ENCODE data around the gene SF3B2. TPM values are rescaled to one million over a fixed set of nuclear protein-coding genes. Genes with fewer than 3 reads are reported as not detected.
A peak's percentile ranks its signal among the peaks of the same experiment; 100 is the strongest.

SF3B2 gene
- total and polyA plus RNA-seq, 9 of the 15 experiments (the other 6 are each of a cell fraction or from before 2014, with no cell fraction given) = 58.3 to 248 (median 157) TPM

DNA sequence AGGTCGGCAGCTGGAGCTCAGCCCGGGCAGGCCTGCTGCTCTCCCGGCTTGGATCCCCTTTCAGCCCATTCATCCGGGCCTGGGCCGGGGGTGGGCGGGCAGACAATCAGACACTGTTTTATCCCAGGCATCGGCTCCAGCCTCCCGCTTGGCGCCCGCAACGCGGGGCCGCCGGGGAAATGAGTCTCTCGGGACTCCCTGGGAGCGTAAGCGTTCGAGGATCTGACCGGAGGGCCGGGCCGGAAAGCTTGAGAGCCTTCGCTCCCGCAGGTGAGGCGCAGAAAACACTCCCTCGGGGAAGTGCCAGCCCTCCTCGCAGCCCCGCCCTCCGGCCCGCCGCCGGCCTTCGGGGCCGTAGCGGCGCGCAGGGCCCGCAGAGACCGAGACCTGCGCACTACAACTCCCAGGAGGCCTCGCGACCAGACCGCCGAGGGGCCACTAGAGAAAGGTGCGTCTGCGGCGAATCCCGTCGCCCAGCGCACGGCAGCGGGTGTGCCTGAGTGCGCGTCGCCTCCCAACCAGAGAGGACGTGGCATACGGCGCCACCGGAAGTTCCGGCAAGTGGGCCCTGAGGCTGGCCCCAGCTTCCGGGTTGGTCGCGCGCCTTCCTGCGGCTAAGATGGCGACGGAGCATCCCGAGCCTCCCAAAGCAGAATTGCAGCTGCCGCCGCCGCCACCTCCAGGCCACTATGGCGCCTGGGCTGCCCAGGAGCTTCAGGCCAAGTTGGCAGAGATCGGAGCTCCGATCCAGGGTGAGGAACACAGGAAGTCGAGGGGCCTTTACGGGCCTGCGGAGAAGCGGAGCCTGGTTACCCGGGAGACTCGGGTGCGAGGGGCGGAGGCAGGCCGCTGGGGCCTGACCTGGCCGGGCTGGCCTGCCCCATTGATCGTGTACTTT lies at the start of gene SF3B2 (continued):
- TF ChIP-seq, protein P1, sequence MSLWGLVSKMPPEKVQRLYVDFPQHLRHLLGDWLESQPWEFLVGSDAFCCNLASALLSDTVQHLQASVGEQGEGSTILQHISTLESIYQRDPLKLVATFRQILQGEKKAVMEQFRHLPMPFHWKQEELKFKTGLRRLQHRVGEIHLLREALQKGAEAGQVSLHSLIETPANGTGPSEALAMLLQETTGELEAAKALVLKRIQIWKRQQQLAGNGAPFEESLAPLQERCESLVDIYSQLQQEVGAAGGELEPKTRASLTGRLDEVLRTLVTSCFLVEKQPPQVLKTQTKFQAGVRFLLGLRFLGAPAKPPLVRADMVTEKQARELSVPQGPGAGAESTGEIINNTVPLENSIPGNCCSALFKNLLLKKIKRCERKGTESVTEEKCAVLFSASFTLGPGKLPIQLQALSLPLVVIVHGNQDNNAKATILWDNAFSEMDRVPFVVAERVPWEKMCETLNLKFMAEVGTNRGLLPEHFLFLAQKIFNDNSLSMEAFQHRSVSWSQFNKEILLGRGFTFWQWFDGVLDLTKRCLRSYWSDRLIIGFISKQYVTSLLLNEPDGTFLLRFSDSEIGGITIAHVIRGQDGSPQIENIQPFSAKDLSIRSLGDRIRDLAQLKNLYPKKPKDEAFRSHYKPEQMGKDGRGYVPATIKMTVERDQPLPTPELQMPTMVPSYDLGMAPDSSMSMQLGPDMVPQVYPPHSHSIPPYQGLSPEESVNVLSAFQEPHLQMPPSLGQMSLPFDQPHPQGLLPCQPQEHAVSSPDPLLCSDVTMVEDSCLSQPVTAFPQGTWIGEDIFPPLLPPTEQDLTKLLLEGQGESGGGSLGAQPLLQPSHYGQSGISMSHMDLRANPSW (CRISPR knock-in tag; IDR thresholded peaks at IDR 0.05) = 0 out of 2 replicates have a peak, but pooled peaks have one; percentile 17
- no peak for TF ChIP-seq RUNX1 (IDR thresholded peaks at IDR 0.05; ENCODE audit: low read depth)
- TF ChIP-seq ARID2 (IDR thresholded peaks at IDR 0.05) = no peak
- TF ChIP-seq CBX5 (IDR thresholded peaks at IDR 0.05; ENCODE audit: borderline replicate concordance, low read depth) = no peak
- TF ChIP-seq, protein P2, sequence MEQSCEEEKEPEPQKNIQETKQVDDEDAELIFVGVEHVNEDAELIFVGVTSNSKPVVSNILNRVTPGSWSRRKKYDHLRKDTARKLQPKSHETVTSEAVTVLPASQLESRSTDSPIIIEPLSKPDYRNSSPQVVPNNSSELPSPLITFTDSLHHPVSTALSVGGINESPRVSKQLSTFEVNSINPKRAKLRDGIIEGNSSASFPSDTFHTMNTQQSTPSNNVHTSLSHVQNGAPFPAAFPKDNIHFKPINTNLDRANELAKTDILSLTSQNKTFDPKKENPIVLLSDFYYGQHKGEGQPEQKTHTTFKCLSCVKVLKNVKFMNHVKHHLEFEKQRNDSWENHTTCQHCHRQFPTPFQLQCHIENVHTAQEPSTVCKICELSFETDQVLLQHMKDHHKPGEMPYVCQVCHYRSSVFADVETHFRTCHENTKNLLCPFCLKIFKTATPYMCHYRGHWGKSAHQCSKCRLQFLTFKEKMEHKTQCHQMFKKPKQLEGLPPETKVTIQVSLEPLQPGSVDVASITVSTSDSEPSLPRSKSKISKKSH (CRISPR knock-in tag; IDR thresholded peaks at IDR 0.05) = no peak
- no peak for TF ChIP-seq ZFP30 (CRISPR knock-in tag; IDR thresholded peaks at IDR 0.05; ENCODE audit: borderline replicate concordance)
- TF ChIP-seq U2AF2 (optimal IDR thresholded peaks at IDR 0.05; ENCODE audit: low read depth, low read length) = no peak
- TF ChIP-seq XRCC4 (IDR thresholded peaks at IDR 0.05; ENCODE audit: extremely low read depth, insufficient read depth, insufficient read length) = no peak
- TF ChIP-seq SREBF2 (CRISPR knock-in tag; IDR thresholded peaks at IDR 0.05) = no peak
- TF ChIP-seq MYNN (IDR thresholded peaks at IDR 0.05) = no peak
- no peak for TF ChIP-seq MYNN (CRISPR knock-in tag; IDR thresholded peaks at IDR 0.05)
- no peak for TF ChIP-seq POLR3G (IDR thresholded peaks at IDR 0.05; ENCODE audit: extremely low read depth, insufficient read length, insufficient replicate concordance)
- TF ChIP-seq MTA3 (IDR thresholded peaks at IDR 0.05; ENCODE audit: borderline replicate concordance) = peak; percentile 58; the same call in 1 of the 2 replicates
- TF ChIP-seq ZNF165 (CRISPR knock-in tag; IDR thresholded peaks at IDR 0.05; ENCODE audit: borderline replicate concordance) = no peak
- no peak for TF ChIP-seq IRF2 (CRISPR knock-in tag; IDR thresholded peaks at IDR 0.05)
- 0 out of 2 replicates have a peak, but pooled peaks have one; percentile 8 for TF ChIP-seq NR4A1 (CRISPR knock-in tag; IDR thresholded peaks at IDR 0.05)
- TF ChIP-seq NR4A1 (tag; IDR thresholded peaks at IDR 0.05) = no peak
- no peak for TF ChIP-seq ARID1B (IDR thresholded peaks at IDR 0.05)
- peak; percentile 57; the same call in 1 of the 2 replicates for TF ChIP-seq SREBF1 (IDR thresholded peaks at IDR 0.05; ENCODE audit: borderline replicate concordance, low read depth, low read length)
- no peak for TF ChIP-seq GABPB2 (CRISPR knock-in tag; conservative IDR thresholded peaks at IDR 0.05)
- TF ChIP-seq ZNF184 (CRISPR knock-in tag; IDR thresholded peaks at IDR 0.05) = peak; percentile 86; the same call in 1 of the 2 replicates
- no peak for TF ChIP-seq CC2D1A (IDR thresholded peaks at IDR 0.05)
- TF ChIP-seq, protein P3, sequence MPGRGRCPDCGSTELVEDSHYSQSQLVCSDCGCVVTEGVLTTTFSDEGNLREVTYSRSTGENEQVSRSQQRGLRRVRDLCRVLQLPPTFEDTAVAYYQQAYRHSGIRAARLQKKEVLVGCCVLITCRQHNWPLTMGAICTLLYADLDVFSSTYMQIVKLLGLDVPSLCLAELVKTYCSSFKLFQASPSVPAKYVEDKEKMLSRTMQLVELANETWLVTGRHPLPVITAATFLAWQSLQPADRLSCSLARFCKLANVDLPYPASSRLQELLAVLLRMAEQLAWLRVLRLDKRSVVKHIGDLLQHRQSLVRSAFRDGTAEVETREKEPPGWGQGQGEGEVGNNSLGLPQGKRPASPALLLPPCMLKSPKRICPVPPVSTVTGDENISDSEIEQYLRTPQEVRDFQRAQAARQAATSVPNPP (IDR thresholded peaks at IDR 0.05; ENCODE audit: borderline replicate concordance, insufficient read depth, insufficient read length) = no peak
- peak; percentile 62 for TF ChIP-seq HMGN3 (IDR thresholded peaks at IDR 0.05; ENCODE audit: borderline replicate concordance, extremely low read depth, insufficient read length, low read depth, low read length)

All from K562 (cell line).